Lower leg skin (tissue), 3 donors: ENCODE data around the gene FRMD8.

Experiments
- CTCF ChIP-seq, 3 donors: fragments of 450-650 bp; IDR thresholded peaks; one replicate each; pipeline ENCODE4 v1.5.1; 2016; ENCODE audit warnings: antibody characterized with exemption in 3 of 3, mild to moderate bottlenecking in 3 of 3, moderate library complexity in 2 of 3
- POLR2A ChIP-seq, 2 donors: fragments of 450-650 bp; IDR thresholded peaks; one replicate each; pipeline ENCODE4 v1.6.1; 2016 to 2017; ENCODE audit warnings: antibody characterized with exemption in 2 of 2, mild to moderate bottlenecking in 1 of 2, moderate library complexity in 1 of 2

GRCh38 chr11:65431451-65432099, 45.1 kb downstream of the FRMD8 start:
- TF ChIP-seq CTCF (IDR thresholded peaks at IDR 0.05) (no peak), POLR2A (IDR thresholded peaks at IDR 0.05) (no peak)
